KG1 (cell line): ENCODE data around the gene SCARF2.
"Not testable (repeated sequence)": the region's sequence is repeated elsewhere in the genome, so short reads cannot be mapped to it uniquely, and the experiment has no call there.

ENCODE experiments used
- DNase-seq: peaks from one replicate; lab custom pipeline; 2025; lab: John Stamatoyannopoulos, UW

SCARF2 gene

DNA sequence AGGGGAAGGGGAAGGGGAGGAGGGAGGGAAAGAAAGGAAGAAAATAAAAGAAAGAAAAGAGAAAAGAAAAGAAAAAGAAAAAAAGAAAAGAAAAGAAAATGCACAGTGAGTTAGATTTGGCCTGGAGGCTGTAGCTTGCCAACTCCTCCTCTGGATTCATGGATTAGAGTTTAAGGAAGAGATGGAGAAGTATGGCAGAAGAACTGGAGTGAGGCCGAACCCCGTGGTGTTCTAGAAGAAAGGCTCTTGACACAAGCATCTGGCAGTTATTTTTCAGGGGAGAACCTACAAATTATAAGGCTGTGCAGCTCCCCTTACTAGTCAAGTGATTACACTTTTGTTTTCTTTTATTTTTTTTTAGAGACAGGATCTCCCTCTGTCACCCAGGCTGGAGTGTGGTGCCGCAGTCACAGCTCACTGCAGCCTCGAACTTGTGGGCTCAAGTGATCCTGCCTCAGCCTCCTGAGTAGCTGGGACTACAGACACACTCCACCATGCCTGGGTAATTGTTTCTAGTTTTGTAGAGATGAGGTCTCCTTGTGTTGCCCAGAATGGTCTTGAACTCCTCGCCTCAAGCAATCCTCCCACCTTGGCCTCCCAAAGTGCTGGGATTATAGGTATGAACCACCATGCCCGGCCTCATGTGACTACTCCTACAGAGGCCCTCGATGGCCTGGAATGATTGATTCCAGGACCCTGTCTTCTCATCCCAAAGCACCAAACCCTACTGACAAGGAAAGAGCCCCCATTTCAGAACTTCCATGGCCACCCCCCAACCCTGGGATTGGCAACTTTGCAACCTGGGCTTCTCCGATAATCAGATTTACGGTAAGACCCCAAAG, 24.2 kb downstream of the SCARF2 start:
- DNase-seq: no peak

DNA sequence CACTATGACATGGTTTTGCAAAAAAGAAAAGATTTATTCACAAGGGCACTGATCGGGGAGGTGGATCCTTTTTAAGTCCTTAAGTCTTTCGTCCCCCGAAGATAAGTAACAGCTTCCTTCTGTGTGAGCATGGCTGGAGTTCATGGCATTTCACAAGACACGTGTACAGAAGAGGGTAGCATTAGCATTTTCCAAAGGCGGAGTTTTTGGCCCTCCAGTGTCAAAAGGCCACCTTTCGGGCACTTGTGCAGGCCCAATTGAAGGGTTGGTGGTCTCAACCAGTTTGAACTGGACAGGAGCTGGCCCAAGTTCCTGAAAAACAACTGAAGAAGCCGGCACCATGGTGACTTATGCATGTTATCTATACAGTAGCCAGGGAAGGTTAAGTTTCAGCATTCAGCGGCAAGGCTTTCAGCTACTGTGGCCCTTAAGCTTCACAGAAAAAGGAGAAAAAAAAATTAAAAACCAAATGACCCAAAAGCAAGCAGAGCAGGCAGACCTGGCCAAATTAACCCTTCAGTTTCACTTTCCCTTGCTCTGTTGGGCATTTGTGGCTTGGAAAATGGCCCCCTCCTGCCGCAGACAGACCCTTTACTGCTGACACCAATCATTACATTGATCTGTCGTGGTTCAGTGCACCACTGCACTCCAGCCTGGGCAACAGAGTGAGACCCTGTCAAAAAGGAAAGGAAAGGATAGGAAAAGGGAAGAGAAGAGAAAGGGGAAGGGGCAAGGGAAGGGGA, 25.0 kb downstream of the SCARF2 start:
- DNase-seq: no peak

DNA sequence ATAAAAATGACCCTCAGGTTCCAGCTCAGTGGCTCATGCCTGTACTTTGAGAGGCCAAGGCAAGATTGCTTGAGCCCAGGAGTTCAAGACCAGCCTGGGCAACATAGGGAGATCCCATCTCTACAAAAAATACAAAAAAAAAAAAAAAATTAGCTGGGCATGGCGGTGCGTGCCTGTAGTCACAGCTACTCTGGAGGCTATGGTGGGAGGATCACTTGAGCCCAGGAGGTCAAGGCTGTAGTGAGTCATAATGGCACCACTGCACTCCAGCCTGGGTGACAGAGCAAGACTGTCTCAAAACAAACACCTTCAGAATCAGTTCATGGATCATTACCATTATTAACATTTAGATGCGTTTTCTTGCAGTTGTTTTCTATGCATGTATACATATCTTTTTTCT, 28.2 kb downstream of the SCARF2 start:
- DNase-seq: not testable (repeated sequence)

DNA sequence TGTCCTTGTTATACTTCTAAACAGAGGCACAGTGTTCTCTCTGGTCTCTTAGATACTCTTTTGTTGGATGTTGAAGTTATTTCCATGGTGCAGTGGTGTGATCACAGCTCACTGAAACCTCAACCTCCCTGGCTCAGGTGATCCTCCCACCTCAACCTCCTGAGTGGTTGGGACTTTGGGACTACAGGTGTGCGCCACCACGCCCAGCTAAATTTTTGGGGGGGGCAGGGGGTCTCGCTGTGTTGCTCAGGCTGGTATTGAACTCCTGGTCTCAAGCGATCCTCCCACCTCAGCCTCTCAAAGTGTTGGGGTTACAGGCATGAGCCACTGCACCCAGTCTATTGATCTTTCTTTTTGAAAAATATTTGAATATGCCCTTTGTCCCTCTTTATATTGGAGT, 28.7 kb downstream of the SCARF2 start:
- DNase-seq: no peak

DNA sequence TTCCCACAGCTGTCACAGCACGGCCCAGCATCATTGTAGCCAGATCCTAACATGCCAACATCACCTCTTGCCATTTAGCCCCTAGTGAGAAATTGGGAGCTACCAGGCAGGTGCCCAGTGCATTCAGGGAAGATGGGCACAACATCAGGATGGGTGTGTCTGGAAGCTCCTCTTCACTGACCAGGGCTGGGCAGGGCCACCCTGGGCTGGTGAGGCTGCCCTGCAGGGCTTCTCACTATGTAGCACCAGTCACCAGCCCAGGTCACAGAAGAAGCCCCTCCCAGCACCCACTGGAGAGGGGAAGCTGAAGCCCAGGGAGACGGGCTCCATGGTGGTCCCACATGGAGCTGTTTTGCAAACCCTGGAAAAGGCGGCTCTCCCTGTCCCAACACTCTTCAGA, 29.8 kb downstream of the SCARF2 start:
- DNase-seq: no peak

DNA sequence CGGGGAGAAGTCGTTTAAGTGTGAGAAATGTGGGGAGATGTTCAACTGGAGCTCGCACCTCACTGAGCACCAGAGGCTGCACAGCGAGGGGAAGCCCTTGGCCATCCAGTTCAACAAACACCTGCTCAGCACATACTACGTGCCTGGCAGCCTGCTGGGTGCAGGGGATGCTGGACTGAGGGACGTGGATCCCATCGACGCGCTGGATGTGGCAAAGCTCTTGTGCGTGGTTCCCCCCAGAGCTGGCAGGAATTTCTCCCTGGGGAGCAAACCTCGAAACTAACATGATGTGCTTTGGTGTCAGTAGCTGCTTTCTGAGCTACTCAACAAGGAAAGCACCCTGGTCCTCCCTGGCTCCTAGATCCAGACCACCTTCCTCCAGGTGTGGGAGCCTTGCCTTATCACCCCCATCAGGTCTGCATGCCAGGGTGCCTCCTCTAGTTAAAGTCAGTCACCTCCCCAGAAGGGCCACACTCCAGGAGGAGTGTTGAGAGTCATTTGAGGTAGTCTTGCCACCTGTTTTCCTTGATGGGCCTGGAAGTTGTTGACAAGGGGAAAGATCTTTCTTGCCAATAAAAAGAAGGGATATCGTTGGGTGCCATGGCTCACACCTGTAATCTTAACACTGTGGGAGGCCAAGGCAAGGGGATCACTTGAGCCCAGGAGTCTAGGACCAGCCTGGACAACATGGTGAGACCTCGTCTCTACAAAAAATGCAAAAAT, 30.8 kb downstream of the SCARF2 start:
- DNase-seq: no peak

DNA sequence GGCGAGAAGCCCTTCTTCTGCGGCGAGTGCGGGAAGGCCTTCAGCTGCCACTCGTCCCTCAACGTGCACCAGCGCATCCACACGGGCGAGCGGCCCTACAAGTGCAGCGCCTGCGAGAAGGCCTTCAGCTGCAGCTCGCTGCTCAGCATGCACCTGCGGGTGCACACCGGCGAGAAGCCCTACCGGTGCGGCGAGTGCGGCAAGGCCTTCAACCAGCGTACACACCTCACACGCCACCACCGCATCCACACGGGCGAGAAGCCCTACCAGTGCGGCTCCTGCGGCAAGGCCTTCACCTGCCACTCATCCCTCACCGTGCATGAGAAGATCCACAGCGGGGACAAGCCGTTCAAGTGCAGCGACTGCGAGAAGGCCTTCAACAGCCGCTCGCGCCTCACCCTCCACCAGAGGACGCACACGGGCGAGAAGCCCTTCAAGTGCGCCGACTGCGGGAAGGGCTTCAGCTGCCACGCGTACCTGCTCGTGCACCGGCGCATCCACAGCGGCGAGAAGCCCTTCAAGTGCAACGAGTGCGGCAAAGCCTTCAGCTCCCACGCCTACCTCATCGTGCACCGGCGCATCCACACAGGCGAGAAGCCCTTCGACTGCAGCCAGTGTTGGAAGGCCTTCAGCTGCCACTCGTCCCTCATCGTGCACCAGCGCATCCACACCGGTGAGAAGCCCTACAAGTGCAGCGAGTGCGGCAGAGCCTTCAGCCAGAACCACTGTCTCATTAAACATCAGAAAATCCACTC, 31.5 kb downstream of the SCARF2 start:
- DNase-seq: no peak

DNA sequence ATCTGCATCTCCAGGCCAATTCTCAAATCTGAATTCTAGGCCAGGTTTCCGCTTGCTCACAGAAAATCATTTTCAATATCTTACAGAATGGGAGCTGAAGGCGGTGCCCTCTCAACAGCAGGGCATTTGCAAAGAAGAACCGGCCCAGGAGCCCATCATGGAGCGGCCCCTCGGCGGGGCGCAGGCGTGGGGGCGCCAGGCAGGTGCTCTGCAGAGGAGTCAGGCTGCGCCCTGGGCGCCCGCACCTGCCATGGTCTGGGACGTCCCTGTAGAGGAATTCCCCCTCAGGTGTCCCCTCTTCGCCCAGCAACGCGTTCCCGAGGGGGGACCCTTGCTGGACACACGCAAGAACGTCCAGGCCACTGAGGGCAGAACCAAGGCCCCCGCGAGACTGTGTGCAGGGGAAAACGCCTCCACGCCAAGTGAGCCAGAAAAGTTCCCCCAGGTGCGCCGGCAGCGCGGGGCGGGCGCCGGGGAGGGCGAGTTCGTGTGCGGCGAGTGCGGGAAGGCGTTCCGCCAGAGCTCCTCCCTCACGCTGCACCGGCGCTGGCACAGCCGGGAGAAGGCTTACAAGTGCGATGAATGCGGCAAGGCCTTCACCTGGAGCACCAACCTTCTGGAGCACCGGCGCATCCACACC, 32.2 kb downstream of the SCARF2 start:
- DNase-seq: no peak

DNA sequence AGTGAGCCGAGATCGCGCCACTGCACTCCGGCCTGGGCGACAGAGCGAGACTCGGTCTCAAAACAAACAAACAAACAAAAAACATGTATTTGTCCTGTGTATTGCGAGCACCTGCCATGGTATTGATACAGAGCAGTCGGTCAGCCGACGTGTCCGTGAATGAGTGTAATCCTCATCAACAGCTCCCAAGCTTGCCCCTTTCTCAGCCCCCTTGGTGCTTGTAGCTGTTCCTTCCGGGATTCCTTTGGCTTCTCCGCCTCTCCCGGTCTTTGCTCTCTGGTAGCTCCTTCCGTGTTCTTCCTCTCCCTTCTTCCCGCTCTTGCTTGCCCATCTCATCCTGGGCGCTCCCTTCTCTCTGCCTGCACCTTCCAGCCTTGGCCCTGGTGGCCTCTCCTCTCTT, 32.7 kb downstream of the SCARF2 start:
- DNase-seq: no peak

DNA sequence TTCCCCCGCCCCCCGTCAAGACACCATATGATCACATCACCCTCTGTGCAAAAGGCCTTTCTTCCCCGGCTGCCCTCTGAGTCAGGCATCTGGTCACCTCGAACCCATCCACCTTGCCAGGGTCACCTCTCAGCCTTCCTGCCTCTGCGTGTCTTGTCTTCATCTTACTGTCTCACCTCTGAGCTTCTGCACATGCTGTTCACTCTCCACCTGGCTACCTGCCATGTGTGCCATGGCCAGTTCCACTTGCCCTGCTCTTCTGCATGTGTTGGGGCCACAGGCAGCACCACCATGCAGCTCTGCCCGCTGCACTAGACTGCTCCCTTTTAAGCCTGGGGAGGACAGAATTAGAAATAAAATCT, 33.9 kb downstream of the SCARF2 start:
- no peak for DNase-seq

DNA sequence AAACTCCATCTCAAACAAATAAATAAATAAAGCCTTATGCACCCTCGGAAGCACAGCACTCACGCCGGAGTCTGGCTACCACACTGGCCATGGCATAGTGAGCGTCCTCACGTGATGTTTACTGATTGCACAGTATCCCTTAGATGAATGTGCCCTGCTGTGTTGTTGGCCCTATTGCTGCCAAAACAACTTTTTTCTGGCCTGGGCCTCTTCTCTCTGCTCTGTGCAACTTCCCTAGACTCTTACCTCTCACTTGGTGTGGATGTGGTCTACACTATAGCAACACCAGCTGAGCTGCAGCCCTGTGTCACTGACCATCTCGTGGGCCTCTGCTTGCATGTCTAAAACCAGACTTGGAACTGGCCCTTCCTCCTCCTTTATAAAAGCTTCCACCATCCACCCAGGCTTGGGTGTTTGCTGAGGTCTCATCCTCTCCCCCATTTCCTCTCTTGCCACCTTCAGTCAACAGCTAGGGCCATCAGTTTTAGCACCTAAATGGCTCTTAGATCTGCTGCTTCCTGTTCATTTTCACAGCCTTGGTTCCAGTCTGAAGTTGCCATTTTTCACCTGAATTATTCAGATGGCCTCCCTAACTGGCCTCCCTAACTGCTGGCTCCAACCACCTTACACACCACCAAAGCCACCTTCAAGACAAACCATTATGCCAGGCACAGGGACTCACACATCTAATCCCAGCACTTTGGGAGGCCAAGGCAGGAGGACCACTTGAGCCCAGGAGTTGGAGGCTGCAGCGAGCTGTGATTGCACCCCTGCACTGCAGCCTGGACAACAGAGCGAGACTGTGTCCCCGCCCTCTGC, 34.5 kb downstream of the SCARF2 start:
- no peak for DNase-seq

DNA sequence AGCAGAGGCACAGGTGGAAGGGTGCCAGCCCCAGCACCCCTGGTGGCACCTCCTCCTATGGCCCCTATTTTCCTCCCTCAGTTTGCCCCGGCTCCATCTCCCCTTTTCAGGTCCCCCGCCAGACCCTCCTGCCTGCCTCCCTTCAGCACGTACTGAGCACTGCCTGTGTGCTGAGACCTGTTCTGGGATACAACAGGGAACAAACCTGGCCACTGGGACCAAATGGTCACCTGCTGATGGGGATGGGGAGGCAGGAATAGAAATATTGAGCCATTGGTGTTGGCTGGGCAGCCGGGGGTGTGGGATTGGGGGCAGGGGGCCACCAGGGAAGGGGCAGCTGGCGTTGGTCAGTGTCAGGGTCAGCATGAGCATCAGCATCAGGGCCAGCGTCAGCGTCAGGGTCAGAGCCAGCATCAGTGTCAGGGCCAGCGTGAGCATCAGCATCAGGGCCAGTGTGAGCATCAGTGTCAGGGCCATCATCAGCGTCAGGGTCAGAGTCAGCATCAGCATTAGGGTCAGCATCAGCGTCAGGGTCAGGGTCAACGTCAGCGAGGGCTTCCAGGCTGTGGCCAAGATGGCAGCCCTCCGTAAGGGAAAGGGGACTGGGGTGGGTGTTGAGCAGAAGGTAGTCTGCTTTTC, 36.1 kb downstream of the SCARF2 start:
- no peak for DNase-seq

DNA sequence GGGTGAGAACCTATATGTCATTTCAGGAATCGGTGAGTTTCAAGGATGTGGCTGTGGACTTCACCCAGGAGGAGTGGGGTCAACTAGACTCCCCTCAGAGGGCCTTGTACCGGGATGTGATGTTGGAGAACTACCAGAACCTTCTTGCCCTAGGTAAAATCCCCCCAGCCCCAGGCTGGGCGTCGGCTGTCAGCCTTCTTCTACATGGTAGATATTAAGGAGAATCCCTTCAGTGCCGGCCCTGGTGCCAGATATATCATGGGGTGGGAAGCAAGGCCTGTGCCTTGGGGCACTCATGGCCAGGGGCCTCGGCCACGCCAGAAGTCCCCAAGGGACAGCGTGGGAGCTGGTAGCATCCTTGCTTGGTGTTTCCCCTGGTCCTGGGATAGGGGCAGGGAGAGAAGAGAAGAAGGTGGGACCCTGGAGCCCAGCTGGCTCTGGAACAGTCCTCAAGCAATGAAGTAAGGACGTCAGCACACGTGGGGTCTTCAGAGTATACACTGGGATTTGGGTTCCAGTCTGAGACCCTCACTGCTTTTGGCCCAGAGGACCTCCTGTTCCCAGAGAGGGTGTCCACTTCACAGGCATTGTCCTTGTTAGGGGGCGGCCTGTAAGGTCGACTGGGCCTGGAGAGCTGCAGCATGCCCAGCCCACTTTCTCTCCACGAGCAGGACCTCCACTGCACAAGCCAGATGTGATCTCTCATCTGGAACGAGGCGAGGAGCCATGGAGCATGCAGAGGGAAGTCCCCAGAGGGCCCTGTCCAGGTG, 36.8 kb downstream of the SCARF2 start:
- no peak for DNase-seq

DNA sequence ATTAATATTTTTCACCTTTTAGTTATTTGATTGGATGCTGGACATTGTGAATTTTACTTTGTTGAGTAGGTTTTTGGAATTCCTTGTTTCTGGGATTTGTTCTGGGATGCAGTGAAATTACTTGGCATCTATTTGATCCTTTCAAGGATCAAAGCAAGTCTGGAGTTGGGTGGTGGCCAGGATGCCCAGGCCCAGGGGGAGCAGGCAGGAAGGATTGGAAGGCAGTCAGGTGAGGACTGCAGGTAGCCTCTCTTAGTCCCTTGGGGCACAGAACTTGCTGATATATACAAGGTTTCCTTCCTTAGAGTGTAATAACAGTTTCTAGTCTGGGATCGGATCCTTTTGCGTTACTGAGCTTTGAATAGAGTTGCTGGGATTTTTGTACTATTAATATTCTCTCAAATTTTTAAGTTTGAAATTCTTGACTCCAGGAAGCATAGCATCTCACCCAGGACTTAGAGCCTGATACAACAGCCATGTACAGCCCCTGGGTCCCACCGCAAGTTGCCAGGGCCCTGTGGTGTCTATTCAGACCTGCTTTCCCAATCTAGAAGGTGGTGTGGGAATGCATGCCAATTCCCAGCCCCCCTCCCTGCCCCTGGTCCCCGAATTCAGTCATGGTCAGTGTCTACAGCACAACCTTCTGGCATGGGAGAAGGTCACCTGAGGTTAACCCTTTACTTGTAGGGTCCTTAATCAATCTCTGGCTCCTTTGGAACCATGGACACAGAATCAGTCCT, 37.6 kb downstream of the SCARF2 start:
- DNase-seq: no peak

DNA sequence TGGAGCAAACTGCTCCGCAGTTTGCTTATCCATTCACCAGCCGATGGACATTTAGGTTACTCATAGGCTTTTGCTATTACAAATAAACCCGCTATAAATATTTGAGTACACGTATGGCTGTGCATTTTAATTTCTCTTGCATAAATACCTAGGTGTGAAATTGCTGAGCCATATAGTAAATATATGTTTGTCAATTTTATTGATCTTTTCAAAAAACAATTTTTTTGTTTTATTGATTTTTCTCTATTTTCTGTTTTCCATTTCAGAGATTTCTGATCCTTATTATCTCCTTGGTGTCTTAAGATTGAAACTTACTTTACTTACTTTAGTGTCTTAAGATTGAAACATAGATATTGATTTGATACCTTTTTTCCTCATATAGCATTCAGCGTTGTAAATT, 39.2 kb downstream of the SCARF2 start:
- DNase-seq: no peak

DNA sequence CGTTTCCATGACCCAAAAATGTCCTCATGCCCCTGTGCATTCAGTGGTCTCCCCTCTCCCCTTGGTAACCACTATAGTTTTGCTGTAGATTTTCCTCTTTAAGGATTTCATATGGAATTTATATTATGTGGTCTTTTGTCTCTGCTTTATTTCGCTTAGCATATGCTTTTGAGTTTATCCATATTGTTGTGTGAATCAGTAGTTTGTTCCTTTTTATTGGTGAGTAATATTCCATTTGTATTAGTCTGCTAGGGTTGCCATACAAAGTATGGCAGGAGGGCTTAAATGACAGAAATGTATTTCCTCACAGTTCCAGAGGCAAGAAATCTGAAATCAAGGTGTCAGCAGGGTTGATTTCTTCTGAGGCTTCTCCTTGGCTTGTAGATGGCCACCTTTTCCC, 40.1 kb downstream of the SCARF2 start:
- DNase-seq: no peak

DNA sequence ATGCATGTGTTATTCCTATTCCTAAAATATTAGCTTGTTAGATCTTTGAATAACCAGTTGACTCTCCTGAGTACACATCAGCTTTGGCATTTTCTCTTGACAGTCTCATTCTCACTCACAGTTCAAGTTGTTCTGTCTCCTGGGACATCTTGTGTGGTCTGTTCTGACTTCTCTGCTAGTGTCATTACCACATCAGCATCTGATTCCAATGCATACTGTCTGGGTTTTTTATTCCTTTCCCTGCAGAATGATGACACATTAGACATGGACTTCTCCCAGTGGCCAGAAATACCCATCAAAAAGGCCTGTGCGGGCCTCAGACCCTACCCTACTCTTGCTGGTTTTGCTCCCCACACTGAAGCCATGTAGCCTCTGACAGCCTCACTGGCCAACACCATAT, 41.0 kb downstream of the SCARF2 start:
- DNase-seq: no peak

DNA sequence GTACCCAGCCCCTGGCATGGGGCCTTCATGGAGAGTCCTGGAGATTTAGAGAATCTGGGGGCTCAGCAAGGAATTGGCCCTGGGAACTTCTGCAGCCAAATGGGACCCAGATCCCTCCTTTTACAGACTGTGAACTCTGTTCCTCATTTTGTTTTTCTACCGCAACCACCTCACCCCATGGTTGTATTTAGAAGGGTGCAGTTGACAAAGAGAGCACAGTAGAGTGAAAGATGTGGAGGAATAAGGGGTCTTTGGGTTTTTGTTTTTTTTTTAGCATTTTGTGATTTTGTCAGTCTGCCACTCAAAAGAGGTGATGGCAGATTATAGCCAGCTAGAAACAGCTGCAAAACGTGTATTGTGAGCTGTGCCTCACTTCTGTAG, 41.7 kb downstream of the SCARF2 start:
- no peak for DNase-seq
